GM20000 (cell line): ENCODE data around the gene TMEM254.
A peak's percentile ranks its signal among the peaks of the same experiment; 100 is the strongest.
"Not testable (repeated sequence)": the region's sequence is repeated elsewhere in the genome, so short reads cannot be mapped to it uniquely, and the experiment has no call there.

Experiments
- DNase-seq: peaks from one replicate; pipeline ENCODE4 v3.0.0; 2012; ENCODE audit warnings: low spot score
- CTCF ChIP-seq: IDR thresholded peaks from 2 replicates; pipeline ENCODE4 v1.5.1; 2012; ENCODE audit warnings: mild to moderate bottlenecking, control low read depth; ENCODE audit errors: extremely low read depth, missing control alignments

Gene TMEM254

GRCh38 chr10:80078448-80079311, at the start of gene TMEM254:
TSS of gene TMEM254 (plus strand) at chr10:80078665. CDS start at chr10:80078700, 35 bp downstream.
- TF ChIP-seq CTCF: no peak
- peak; percentile 94 for DNase-seq

- DNase-seq: not testable (repeated sequence)
These were observed 49.3 kb upstream of the TMEM254 start for GRCh38 chr10:80029205-80029604.

GRCh38 chr10:80029865-80030264, 48.6 kb upstream of the TMEM254 start:
- DNase-seq: not testable (repeated sequence)

- TF ChIP-seq CTCF: no peak
- DNase-seq: no peak
These were observed 46.0 kb upstream of the TMEM254 start for GRCh38 chr10:80032503-80032902.

GRCh38 chr10:80034766-80035165, 43.7 kb upstream of the TMEM254 start:
- not testable (repeated sequence) for DNase-seq

- not testable (repeated sequence) for DNase-seq
These were observed 43.0 kb upstream of the TMEM254 start for GRCh38 chr10:80035430-80035829.

- not testable (repeated sequence) for DNase-seq
These were observed 41.5 kb upstream of the TMEM254 start for GRCh38 chr10:80036921-80037500.

GRCh38 chr10:80038226-80038625, 40.2 kb upstream of the TMEM254 start:
- DNase-seq: not testable (repeated sequence)

- no peak for DNase-seq
- no peak for TF ChIP-seq CTCF
These were observed 37.3 kb upstream of the TMEM254 start for GRCh38 chr10:80041162-80041561.

GRCh38 chr10:80044935-80045334, 33.5 kb upstream of the TMEM254 start:
- DNase-seq: not testable (repeated sequence)

GRCh38 chr10:80046629-80047441, 31.6 kb upstream of the TMEM254 start:
- peak; percentile 85 for TF ChIP-seq CTCF
- peak; percentile 68 for DNase-seq
